Measurements from ENCODE around the gene PTPRA. TPM values are rescaled to one million over a fixed set of nuclear protein-coding genes. Genes with fewer than 3 reads are reported as not detected.
A peak's percentile ranks its signal among the peaks of the same experiment; 100 is the strongest.

Gene PTPRA
- total and polyA plus RNA-seq, 2 of the 4 experiments (the other 2 are of a cell fraction): 35.0 to 50.0 TPM

GRCh38 chr20:3046677-3047462, 173.6 kb downstream of the PTPRA start:
- no peak overlapping the region for H3K56ac ChIP-seq (ENCODE audit: extremely low read depth, insufficient read depth, low read length)
- H2BK20ac ChIP-seq (ENCODE audit: low read depth, low read length): no peak overlapping the region
- H3K27me3 ChIP-seq (ENCODE audit: control insufficient read depth, insufficient read depth, low read length): no peaks in the 10 kb centered on the region
- ChIA-PET CTCF (no interaction called here), POLR2A (ENCODE audit: unreplicated experiment) (interaction anchor here (0.5 kb wide), 1 partner anchor 13 kb away, joined by 3 read pairs; no protein-coding TSS in a partner anchor)
- H3K18ac ChIP-seq (ENCODE audit: low read depth, low read length): no peak overlapping the region
- no peak overlapping the region for H4K5ac ChIP-seq (ENCODE audit: low read depth, low read length)
- peak overlapping the region; percentile 50 for H3K14ac ChIP-seq (replicated peaks; ENCODE audit: low read depth, low read length)
- H3K4me3 ChIP-seq (ENCODE audit: insufficient read depth, low read depth, low read length): peak overlapping the region; percentile 83
- no peaks in the 10 kb centered on the region for H3K9me3 ChIP-seq (ENCODE audit: control insufficient read depth, insufficient read depth, low read length)
- H2AFZ ChIP-seq (replicated peaks; ENCODE audit: low read length, poor library complexity): peak overlapping the region; percentile 100
- peaks cover 21% of the 10 kb centered on the region for H3K36me3 ChIP-seq (ENCODE audit: control insufficient read depth, insufficient read depth, low read length)
- WGBS, 2 experiments (ENCODE audit: extremely low coverage in 2 of 2, insufficient read length in 1 of 2): 33% methylated on average over 27 of the region's 39 CpGs; no CpG with 5 or more reads in 1 of the 2 experiments
- peak overlapping the region; percentile 83 for H2AK9ac ChIP-seq (replicated peaks; ENCODE audit: low read depth, low read length, poor library complexity)
- H3K4me2 ChIP-seq (ENCODE audit: low read depth, low read length): peak overlapping the region; percentile 83
- H2BK5ac ChIP-seq (ENCODE audit: low read depth, low read length, poor library complexity, severe bottlenecking): peak overlapping the region; percentile 19
- H3K23ac ChIP-seq (ENCODE audit: low read depth, low read length): peak overlapping the region; percentile 58
- H3K79me1 ChIP-seq (ENCODE audit: low read depth in 1 of 2, low read length in 2 of 2): peaks cover 10 to 23% of the 10 kb centered on the region in 2 experiments
- peaks cover 8% of the 10 kb centered on the region for H3K4me1 ChIP-seq (ENCODE audit: control insufficient read depth, insufficient read depth, low read length)
- ATAC-seq (ENCODE audit: low read depth): no peak
- dilution Hi-C loops (cut with HindIII; ENCODE audit: low sequenced_read_pairs, unreplicated experiment): no loop called here
- H3K9ac ChIP-seq (ENCODE audit: low read depth, low read length): peak overlapping the region; percentile 75
- peak overlapping the region; percentile 75 for H3K27ac ChIP-seq (ENCODE audit: insufficient read depth, low read length)
- no peak overlapping the region for H2BK15ac ChIP-seq (ENCODE audit: low read depth, low read length)
- no peak for DNase-seq
- in situ Hi-C loops (cut with MboI; ENCODE audit: low sequenced_read_pairs): no loop called here
- peak overlapping the region; percentile 59 to 75; a peak in 2 of 4 replicates for H4K8ac ChIP-seq (ENCODE audit: low read depth in 2 of 2, low read length in 2 of 2)
- H4K91ac ChIP-seq (ENCODE audit: insufficient read depth, low read depth, low read length): no peak overlapping the region
- no TSS peak for BruUV-seq (replicated peaks)
- peak overlapping the region; percentile 4; the same call in 1 of the 2 replicates for H2AK5ac ChIP-seq (ENCODE audit: low read depth, low read length)
- peaks cover 10% of the 10 kb centered on the region for H4K20me1 ChIP-seq (ENCODE audit: insufficient read depth, low read length)
- no peak overlapping the region for H3K4ac ChIP-seq (ENCODE audit: low read depth, low read length)
- intact Hi-C loops (cut with micrococcal nuclease): no loop called here
- peaks cover 24% of the 10 kb centered on the region for H3K9me1 ChIP-seq (ENCODE audit: insufficient read depth, low read length)
- no peak overlapping the region for H2BK120ac ChIP-seq (ENCODE audit: low read depth, low read length)
- TF ChIP-seq SMC3 (IDR thresholded peaks at IDR 0.05; ENCODE audit: low read depth, low read length) (no peak), ELK1 (IDR thresholded peaks at IDR 0.05; ENCODE audit: borderline replicate concordance, low read depth, low read length) (no peak), MAZ (IDR thresholded peaks at IDR 0.05; ENCODE audit: borderline replicate concordance, low read depth, low read length) (no peak), NFE2L2 (IDR thresholded peaks at IDR 0.05; ENCODE audit: low read depth, low read length) (no peak), MAFK (IDR thresholded peaks at IDR 0.05; ENCODE audit: low read depth, low read length) (no peak), USF2 (IDR thresholded peaks at IDR 0.05; ENCODE audit: low read depth, low read length) (no peak), CTCF (conservative IDR thresholded peaks at IDR 0.05; ENCODE audit: low read depth, low read length) (no peak), CHD1 (IDR thresholded peaks at IDR 0.05; ENCODE audit: low read depth, low read length) (no peak), BHLHE40 (IDR thresholded peaks at IDR 0.05; ENCODE audit: low read depth, low read length) (no peak), POLR2A (IDR thresholded peaks at IDR 0.05; ENCODE audit: low read depth, low read length) (no peak), FOS (IDR thresholded peaks at IDR 0.05; ENCODE audit: low read depth, low read length) (no peak), RAD21 (IDR thresholded peaks at IDR 0.05; ENCODE audit: low read length) (no peak), RCOR1 (IDR thresholded peaks at IDR 0.05; ENCODE audit: insufficient replicate concordance, low read length) (no peak), RFX5 (IDR thresholded peaks at IDR 0.05; ENCODE audit: low read depth, low read length) (no peak), CEBPB (IDR thresholded peaks at IDR 0.05; ENCODE audit: low read depth, low read length) (no peak)

Measured in IMR-90 (cell line).